ENCODE measurements around the gene RNF152. TPM values are rescaled to one million over a fixed set of nuclear protein-coding genes. Genes with fewer than 3 reads are reported as not detected.

RNF152 gene
- polyA plus RNA-seq, 1 experiment = 6.5 TPM

- Histone ChIP-seq H3K4me3 (ENCODE audit: low read depth, low read length) (no peak overlapping the region), H3K36me3 (ENCODE audit: control insufficient read depth, insufficient read depth, low read length) (no peaks in the 10 kb centered on the region), H3K27me3 (ENCODE audit: control insufficient read depth, insufficient read depth, low read length) (no peaks in the 10 kb centered on the region)
- no peak for DNase-seq (ENCODE audit: low read depth)
- CTCF ChIA-PET = interaction anchor here (0.7 to 1.8 kb wide), 6 partner anchors 9 to 471 kb away, joined by 3 to 8 read pairs (median 4); no protein-coding TSS in a partner anchor
- POLR2A ChIA-PET = no interaction called here
- TF ChIP-seq, protein P1, sequence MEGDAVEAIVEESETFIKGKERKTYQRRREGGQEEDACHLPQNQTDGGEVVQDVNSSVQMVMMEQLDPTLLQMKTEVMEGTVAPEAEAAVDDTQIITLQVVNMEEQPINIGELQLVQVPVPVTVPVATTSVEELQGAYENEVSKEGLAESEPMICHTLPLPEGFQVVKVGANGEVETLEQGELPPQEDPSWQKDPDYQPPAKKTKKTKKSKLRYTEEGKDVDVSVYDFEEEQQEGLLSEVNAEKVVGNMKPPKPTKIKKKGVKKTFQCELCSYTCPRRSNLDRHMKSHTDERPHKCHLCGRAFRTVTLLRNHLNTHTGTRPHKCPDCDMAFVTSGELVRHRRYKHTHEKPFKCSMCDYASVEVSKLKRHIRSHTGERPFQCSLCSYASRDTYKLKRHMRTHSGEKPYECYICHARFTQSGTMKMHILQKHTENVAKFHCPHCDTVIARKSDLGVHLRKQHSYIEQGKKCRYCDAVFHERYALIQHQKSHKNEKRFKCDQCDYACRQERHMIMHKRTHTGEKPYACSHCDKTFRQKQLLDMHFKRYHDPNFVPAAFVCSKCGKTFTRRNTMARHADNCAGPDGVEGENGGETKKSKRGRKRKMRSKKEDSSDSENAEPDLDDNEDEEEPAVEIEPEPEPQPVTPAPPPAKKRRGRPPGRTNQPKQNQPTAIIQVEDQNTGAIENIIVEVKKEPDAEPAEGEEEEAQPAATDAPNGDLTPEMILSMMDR (IDR thresholded peaks at IDR 0.05; ENCODE audit: insufficient read depth, low read depth, low read length) = no peak
Observed at GRCh38 chr18:61865466-61866175, 27.2 kb downstream of the RNF152 start.

DNA sequence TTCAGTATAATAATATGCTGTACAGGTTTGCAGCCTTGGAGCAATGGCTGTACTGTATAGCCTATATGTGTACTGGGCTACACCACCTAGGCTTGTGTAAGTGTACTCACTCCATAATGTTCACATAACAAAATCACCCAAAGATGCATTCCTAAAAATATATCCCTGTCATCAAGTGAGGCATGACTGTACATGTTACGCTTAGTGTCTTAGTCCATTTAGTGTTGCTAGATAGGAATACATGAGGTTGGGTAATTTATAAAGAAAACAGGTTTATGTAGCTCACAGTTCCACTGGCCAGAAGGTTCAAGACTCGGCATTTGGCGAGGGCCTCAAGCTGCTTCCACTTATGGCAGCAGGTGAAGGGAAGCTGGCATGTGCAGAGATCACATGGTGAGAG, 31.4 kb downstream of the RNF152 start:
- ChIA-PET POLR2A (no interaction called here), CTCF (interaction anchor here (1.6 kb wide), 1 partner anchor 36 kb away, joined by 4 read pairs; no protein-coding TSS in a partner anchor)
- TF ChIP-seq, protein P1 (IDR thresholded peaks at IDR 0.05; ENCODE audit: insufficient read depth, low read depth, low read length) = no peak
- Histone ChIP-seq H3K36me3 (ENCODE audit: control insufficient read depth, insufficient read depth, low read length) (0 out of 2 replicates have a peak, but pooled peaks cover 1% of the 10 kb centered on the region), H3K27me3 (ENCODE audit: control insufficient read depth, insufficient read depth, low read length) (no peaks in the 10 kb centered on the region), H3K4me3 (ENCODE audit: low read depth, low read length) (no peak overlapping the region)
- DNase-seq (ENCODE audit: low read depth) = no peak

- CTCF ChIA-PET = no interaction called here
Observed at GRCh38 chr18:61860302-61860701, 32.5 kb downstream of the RNF152 start.

GRCh38 chr18:61859113-61859512, 33.7 kb downstream of the RNF152 start:
- H3K27me3 ChIP-seq (ENCODE audit: control insufficient read depth, insufficient read depth, low read length) = no peaks in the 10 kb centered on the region
- H3K36me3 ChIP-seq (ENCODE audit: control insufficient read depth, insufficient read depth, low read length) = 0 out of 2 replicates have a peak, but pooled peaks cover 1% of the 10 kb centered on the region
- POLR2A ChIA-PET = no interaction called here
- TF ChIP-seq, protein P1 (IDR thresholded peaks at IDR 0.05; ENCODE audit: insufficient read depth, low read depth, low read length) = no peak
- CTCF ChIA-PET = interaction anchor here (0.8 kb wide), 1 partner anchor 49 kb away, joined by 4 read pairs; no protein-coding TSS in a partner anchor
- DNase-seq (ENCODE audit: low read depth) = no peak
- no peak overlapping the region for H3K4me3 ChIP-seq (ENCODE audit: low read depth, low read length)

More at GRCh38 chr18:61860302-61860701, 32.5 kb downstream of the RNF152 start:
- Histone ChIP-seq H3K4me3 (ENCODE audit: low read depth, low read length) (no peak overlapping the region), H3K36me3 (ENCODE audit: control insufficient read depth, insufficient read depth, low read length) (0 out of 2 replicates have a peak, but pooled peaks cover 1% of the 10 kb centered on the region), H3K27me3 (ENCODE audit: control insufficient read depth, insufficient read depth, low read length) (no peaks in the 10 kb centered on the region)
- TF ChIP-seq, protein P1 (IDR thresholded peaks at IDR 0.05; ENCODE audit: insufficient read depth, low read depth, low read length) = no peak
- no peak for DNase-seq (ENCODE audit: low read depth)
- POLR2A ChIA-PET = no interaction called here

DNA sequence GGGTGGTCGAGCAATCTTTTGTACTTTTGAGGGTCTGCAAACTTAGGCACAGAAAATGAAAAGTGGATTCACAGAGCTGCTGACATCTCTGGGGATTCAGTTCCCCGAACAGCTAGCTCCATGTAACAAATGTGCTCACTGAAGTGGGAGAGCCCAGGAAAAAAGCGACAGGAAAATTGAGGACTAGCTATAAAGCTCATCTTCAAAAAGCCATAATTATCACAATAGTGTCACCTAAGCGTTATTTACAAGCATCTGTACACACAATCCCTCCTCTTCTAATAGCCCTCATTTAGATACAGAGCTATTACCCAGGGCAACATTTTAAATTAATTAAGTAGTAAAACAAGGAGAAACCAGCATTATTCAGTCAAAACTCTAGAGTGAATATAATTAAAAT, 36.1 kb downstream of the RNF152 start:
- CTCF ChIA-PET = interaction anchor here (1.2 to 1.6 kb wide), 3 partner anchors 24 to 274 kb away, joined by 3 to 6 read pairs (median 4); no protein-coding TSS in a partner anchor
- TF ChIP-seq, protein P1 (IDR thresholded peaks at IDR 0.05; ENCODE audit: insufficient read depth, low read depth, low read length) = no peak
- Histone ChIP-seq H3K27me3 (ENCODE audit: control insufficient read depth, insufficient read depth, low read length) (no peaks in the 10 kb centered on the region), H3K36me3 (ENCODE audit: control insufficient read depth, insufficient read depth, low read length) (0 out of 2 replicates have a peak, but pooled peaks cover 1% of the 10 kb centered on the region), H3K4me3 (ENCODE audit: low read depth, low read length) (no peak overlapping the region)
- no peak for DNase-seq (ENCODE audit: low read depth)
- POLR2A ChIA-PET = no interaction called here
